Medulla oblongata (tissue), 1 donor: Measurements from ENCODE around the gene ELAVL3.

Experiments
- DNase-seq: peaks from one replicate; pipeline ENCODE4 v3.0.0-alpha.2; 2015; ENCODE audit errors: extremely low spot score

ELAVL3 gene

DNA sequence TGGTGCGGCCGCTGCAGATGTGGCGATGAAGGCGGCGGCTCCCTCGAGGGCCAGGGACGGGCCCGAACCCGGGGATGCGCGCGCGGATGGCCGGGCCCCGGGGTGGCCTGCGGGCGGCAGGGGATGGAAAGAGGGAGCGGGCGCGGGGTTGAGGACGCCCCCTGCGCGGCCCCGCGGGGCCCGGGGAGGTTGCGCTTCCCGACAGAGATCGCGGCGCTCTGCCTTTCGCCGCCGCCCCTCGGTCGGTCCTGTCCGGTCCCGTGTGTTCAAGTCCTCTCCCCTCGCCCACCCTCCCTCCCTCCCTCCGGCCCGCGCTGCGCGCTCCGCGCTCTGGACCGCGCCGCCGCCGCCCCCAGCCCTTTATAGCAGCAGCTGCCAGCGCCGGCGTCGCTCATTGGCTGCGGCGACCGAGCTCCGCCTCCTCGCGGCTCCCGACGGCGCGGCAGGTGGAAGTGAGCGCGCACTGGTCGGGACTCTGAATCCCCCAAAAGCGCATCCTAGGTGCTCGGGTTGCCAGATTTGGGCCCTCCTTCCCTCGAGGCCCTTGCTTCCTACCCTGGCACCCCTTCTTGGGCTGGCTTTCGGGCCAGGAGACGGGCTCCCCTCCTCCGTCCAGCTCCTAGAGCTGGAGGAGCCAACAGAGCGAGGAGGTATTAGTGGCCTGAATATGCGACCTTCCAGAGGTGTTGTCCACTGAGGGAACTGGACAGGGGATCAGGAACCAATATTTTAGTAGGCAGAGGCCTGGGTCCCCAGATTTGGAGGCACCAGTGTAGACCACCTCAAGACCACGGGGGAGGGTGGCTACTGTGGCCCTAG, at the start of gene ELAVL3:
TSS of gene ELAVL3 (minus strand) at position 332 of the 819 bp plus-strand sequence. CDS start 438 bp downstream, outside the sequence.
- peak; percentile 76 for DNase-seq

DNA sequence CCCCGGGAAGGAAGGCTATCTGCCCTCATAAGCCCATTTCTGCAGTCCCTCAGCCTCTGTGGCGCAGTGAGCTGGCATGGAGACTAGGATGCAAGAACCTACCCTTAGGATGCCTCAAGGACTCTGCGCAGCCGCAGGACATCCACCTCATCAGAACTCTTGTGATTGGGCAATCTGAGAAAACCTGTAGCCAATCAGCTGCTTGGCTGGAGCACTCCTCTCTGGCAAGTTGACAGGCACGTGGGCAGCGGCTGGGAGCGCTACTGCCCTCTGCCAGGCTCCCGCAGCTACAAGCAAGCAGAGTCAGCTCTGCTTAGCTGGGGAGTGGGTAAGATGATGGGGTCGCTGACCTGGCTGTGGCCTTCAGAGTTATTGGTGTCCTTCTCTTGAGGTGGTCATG, 49.6 kb upstream of the ELAVL3 start:
- DNase-seq = peak; percentile 93

- peak; percentile 99 for DNase-seq
Measured at GRCh38 chr19:11528551-11529341, 47.9 kb upstream of the ELAVL3 start, which contains the start of gene ECSIT. TSS of gene ECSIT (minus strand) at chr19:11529134. CDS start at chr19:11519170, 9,964 bp downstream.

- no peak for DNase-seq
Measured at GRCh38 chr19:11519138-11519537, 38.3 kb upstream of the ELAVL3 start.

DNA sequence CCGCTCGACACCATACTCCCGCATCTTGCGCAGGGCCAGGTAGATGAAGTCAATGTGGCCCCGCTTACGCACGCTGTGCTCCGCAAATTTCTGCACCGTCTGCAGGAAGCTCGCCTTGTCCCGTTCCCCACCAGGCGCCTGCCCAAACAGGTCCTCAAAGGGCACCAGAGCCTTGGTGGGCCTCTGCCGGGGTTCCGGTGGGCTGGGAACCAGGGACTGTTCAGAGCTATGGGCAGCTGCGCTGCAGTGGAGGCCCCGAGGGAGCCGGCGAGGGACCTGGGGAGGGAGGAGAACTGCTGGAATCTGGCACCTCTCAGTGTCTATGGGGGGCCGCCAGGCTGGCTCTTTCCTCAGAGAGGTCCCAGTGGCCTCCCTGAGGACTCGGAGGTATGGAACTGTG, 33.1 kb upstream of the ELAVL3 start:
- no peak for DNase-seq

DNA sequence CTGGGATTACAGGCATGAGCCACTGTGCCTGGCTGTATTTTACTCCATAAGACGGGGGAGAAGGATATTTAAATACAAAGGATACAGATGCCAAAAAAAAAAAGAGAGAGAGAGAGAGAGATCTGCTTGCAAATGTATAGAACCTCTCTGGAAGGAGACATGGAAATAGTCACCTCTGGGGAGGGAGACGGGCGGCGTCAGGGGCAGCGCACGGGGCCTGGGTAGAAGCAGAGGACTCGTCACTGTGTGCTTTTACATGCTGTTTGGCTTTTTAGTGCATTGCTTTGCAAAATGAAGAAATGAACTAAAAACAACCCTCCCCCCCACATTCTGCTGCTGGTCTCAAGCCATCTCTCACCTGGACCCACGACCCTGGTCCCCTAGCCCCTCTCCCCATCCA, 29.6 kb upstream of the ELAVL3 start:
- DNase-seq = no peak

GRCh38 chr19:11507370-11508078, 26.7 kb upstream of the ELAVL3 start:
- DNase-seq = no peak

- DNase-seq = no peak
Measured at GRCh38 chr19:11506967-11507366, 26.1 kb upstream of the ELAVL3 start.

GRCh38 chr19:11506101-11506555, 25.3 kb upstream of the ELAVL3 start:
- no peak for DNase-seq

DNA sequence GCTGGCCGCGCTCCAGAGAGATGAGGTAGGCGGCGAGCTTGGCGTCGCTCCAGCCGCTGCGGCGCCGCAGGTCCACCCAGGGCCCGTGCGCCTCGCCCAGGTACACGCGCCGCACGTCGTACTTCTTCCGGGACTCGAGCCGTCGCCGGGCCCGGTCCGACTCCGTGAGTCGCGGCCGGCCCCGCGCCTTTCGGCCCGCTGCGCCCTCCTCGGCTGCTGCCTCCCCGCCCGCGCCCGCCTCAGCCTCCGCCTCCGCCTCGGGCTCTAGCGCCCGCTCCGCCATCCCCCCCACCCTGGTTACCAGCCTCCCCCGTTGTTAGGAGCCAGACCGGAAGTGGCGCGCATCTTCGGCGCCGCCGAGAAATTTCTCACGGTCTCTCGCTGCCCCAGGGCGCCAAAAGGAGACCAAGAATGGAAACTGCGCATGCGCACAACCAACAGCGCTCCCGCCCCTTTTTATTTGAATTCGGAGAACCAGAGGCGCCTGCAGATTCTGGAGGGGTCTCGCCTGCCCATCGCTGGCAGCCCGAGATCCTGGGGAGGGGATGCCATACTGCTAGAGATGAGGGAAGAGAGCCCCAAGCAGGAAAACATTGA, 24.8 kb upstream of the ELAVL3 start, which contains the start of gene ZNF653:
TSS of gene ZNF653 (minus strand) at position 336 of the 597 bp plus-strand sequence. CDS start at position 283, 53 bp downstream.
- peak; percentile 96 for DNase-seq

DNA sequence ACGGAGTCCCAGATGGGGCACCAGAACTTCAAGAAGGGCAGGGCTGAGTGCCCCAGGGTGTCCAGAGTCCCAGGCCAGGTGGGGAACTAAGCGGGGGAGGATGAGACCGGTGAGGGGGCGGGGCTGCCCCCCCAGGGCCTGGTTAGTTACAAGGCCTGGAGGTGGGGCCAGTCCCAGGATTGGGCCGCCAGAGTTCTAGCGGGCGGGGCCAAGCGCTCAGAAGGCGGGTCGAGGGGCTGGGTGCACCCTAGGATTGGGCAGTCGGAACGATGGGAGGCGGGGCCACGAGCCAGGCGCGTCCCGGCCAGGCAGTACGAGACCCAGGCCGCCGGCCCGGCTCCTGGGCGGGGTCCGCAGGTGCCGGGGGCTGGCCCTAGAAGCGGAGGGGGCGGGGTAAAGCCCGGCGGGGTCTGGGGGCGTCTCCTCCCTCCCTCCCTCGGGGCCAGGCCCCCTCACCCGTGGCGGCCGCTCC, 24.2 kb upstream of the ELAVL3 start:
- peak; percentile 97 for DNase-seq

DNA sequence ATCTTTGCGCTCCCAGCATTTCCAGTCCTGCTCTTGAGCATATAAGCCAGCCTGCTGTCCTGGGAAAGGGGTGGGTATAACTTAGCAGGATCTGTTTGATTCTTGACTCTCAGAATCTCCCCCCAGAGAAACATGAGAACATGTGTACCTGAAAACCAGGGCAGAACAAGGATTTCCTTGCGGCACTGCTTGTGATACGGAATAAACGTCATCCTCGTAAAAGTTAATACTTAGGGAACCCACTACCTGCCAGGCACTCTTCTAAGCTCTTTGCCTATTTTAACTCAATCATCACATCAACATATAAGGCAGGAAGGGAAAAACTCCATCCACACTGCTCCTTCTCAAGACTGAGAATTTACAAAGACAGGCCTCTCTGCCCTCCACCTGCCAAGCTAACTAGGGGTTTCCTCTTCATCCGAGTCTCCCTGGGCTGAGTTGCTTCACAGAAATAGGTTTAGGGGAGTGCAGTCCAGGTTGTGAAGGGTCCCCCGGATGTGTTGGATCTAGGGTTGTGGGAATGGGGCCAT, 23.7 kb upstream of the ELAVL3 start:
- no peak for DNase-seq

DNA sequence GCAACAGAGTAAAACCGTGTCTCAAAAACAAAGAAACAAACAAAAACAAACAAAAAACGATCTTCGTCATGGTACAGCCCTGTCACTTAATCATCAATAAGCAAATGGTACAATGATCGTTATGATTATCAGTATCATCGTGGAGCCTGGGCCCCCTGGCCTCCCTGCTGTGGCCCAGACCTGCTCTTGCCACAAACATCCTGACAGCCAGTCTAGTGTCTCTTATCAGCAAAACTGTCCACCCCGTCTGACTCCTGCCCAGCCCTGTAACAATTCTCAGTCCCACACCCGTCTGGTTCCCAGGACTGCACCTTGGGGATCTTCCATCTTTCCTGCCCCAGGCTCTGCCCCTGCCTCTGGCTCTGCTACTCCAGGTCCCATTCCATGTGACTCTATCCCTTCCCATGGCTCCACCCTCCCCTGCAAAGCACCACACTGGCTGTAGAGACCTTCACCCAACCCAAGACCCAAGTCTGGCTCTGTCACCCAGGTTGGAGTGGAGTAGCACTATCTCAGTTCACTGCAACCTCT, 19.1 kb upstream of the ELAVL3 start:
- DNase-seq = no peak

GRCh38 chr19:11499220-11499726, 18.4 kb upstream of the ELAVL3 start:
- DNase-seq = no peak

DNA sequence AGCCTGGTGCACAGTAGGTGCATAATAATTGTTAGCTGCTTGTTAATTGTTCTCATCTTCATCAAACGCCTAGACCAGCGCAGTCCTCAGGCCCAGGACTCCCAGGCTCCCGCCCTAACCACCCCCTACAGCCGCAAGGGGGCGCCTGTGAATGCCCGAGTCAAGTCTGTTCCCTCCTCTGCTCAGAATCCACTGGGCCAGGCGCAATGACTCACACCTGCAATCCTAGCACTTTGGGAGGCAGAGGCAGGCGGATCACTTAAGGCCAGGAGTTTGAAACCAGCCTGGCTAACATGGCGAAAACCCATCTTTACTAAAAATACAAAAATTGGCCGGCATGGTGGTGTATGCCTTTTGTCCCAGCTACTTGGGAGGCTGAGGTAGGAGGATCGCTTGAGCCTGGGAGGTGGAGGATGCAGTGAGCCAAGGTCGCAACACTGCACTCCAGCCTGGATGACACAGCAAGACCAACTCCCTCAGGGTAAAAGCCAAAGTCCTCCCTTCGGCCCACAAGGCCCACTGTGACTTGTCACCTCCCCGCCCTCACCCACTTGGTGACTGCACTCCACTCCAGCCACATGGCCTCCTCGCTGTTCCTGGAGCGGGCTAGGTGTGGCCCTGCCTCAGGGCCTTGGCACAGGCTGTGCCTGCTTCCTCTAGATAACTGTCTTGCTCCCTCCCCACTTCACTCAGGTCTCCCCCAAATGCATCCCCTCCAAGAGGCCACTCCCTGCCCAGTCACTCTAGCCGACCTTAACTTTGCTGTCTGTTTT, 15.7 kb upstream of the ELAVL3 start:
- DNase-seq = peak; percentile 50

DNA sequence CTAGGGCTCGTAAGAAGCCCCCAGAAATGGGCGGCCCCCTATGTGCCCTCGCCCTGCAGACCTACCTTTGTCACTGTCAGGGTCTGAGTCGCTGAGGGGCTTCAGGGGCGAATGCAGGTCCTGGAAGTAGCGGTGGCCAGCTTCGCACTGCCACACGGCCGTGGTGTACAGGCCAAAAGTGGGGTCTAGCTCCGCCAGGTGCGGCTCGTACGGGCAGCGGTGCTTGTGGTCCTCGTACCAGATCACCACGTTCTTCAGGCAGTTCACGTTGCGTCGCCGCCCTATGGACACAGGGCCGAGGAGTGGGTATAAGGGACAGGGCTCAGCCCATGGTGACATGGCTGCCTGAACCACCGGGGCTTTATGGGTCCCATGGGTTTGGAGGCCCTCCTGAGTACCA, 15.0 kb upstream of the ELAVL3 start:
- no peak for DNase-seq

DNA sequence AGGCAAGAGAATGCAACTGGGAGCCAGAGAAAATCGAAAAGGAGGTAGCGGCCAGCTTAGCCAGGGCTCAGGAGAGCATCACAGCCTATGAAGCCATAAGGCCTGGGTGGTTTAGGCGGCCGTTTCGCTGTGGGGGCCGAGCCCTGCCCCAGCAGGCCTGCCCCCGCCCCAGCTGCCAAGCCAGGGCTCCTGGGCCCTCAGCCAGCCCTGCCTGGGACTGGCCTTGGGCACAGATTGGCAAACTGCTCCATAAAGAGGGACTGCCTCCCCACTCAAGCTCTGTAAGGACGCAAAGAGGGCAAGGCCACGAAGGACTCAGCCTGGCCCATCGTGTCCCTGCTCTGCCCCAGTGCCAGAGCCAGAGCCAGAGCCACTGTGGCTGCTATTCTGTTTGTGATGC, 14.6 kb upstream of the ELAVL3 start:
- DNase-seq = no peak

- DNase-seq = no peak
Measured at GRCh38 chr19:11494634-11495285, 13.9 kb upstream of the ELAVL3 start.

GRCh38 chr19:11489378-11489777, 8.5 kb upstream of the ELAVL3 start:
- no peak for DNase-seq
